OCI-LY7 (cell line): ENCODE results near the gene EPAS1. TPM values are rescaled to one million over a fixed set of nuclear protein-coding genes. Genes with fewer than 3 reads are reported as not detected.

Experiments used
- BruUV-seq: library from RNA; stranded (reverse); fragments of 400-500 nt; replicated peaks from 2 replicates; lab custom pipeline; 2021; lab: Mats Ljungman, UMichigan
- CTCF ChIA-PET: fragments of 300-600 bp; sonication (Branson Sonifier 250); formaldehyde crosslinking; loops from one replicate; lab custom pipeline; 2022; ENCODE audit warnings: antibody characterized with exemption; ENCODE audit not compliant: unreplicated experiment; lab: Charles Lee
- POLR2A ChIA-PET: fragments of 300-600 bp; sonication (Branson Sonifier 250); formaldehyde crosslinking; loops from one replicate; lab custom pipeline; 2022; ENCODE audit warnings: antibody characterized with exemption; lab: Charles Lee
- DNase-seq: peaks from one replicate; pipeline ENCODE4 v3.0.0-alpha.2; 2015; ENCODE audit warnings: low spot score
- H2AFZ ChIP-seq: fragments of 200-600 bp; sonication (generic), shearing (Covaris generic); 2 replicates; pipeline ENCODE4 v1.6.1; 2014; ENCODE audit warnings: mild to moderate bottlenecking, antibody characterized with exemption, low read length, moderate library complexity
- H3K27ac ChIP-seq: fragments of 200-600 bp; sonication (generic); 2 replicates; pipeline ENCODE4 v1.5.1; 2014; ENCODE audit warnings: mixed run types, low read depth, mild to moderate bottlenecking, moderate library complexity, low read length, inconsistent platforms; ENCODE audit not compliant: poor library complexity, severe bottlenecking
- H3K36me3 ChIP-seq: fragments of 200-600 bp; sonication (generic); 2 replicates; pipeline ENCODE4 v1.6.1; 2014; ENCODE audit warnings: mild to moderate bottlenecking, antibody characterized with exemption, low read length, moderate library complexity, mixed read lengths; ENCODE audit not compliant: insufficient read depth
- H3K4me1 ChIP-seq: fragments of 200-600 bp; sonication (generic); 2 replicates; pipeline ENCODE4 v1.5.1; 2014; ENCODE audit warnings: mild to moderate bottlenecking, low read length; ENCODE audit not compliant: insufficient read depth, poor library complexity, severe bottlenecking
- H3K4me2 ChIP-seq: fragments of 200-600 bp; sonication (generic); 2 replicates; pipeline ENCODE4 v1.6.1; 2014; ENCODE audit warnings: mild to moderate bottlenecking, low read length
- H3K4me3 ChIP-seq: fragments of 200-600 bp; sonication (generic); 2 replicates; pipeline ENCODE4 v1.5.1; 2014; ENCODE audit warnings: mild to moderate bottlenecking, low read depth, low read length; ENCODE audit not compliant: poor library complexity, severe bottlenecking
- H3K79me2 ChIP-seq: fragments of 200-600 bp; sonication (generic); 2 replicates; pipeline ENCODE4 v1.6.1; 2016; ENCODE audit warnings: low read depth, mild to moderate bottlenecking, low read length, moderate library complexity, mixed read lengths; ENCODE audit not compliant: insufficient read depth
- H3K9me2 ChIP-seq: fragments of 200-600 bp; sonication (generic); 2 replicates; pipeline ENCODE4 v1.6.1; 2016; ENCODE audit warnings: mild to moderate bottlenecking, low read length, mixed read lengths; ENCODE audit not compliant: insufficient read depth
- H3K9me3 ChIP-seq: fragments of 200-600 bp; sonication (generic); 2 replicates; pipeline ENCODE4 v1.6.1; 2014; ENCODE audit warnings: mild to moderate bottlenecking, mixed run types, low read length, mixed read lengths
- H4K20me1 ChIP-seq: fragments of 200-600 bp; sonication (generic); 2 replicates; pipeline ENCODE4 v1.6.1; 2014; ENCODE audit warnings: mild to moderate bottlenecking, antibody characterized with exemption, low read length, moderate library complexity, mixed read lengths; ENCODE audit not compliant: insufficient read depth
- CTCF ChIP-seq: fragments of 200-600 bp; sonication (generic); conservative IDR thresholded peaks from 2 replicates; pipeline ENCODE4 v1.5.1; 2014; ENCODE audit warnings: mild to moderate bottlenecking, antibody characterized with exemption, low read length, moderate library complexity, mixed read lengths
- EZH2phosphoT487 ChIP-seq: fragments of 200-600 bp; sonication (generic); IDR thresholded peaks from 2 replicates; pipeline ENCODE4 v1.6.1; 2018; ENCODE audit warnings: low read depth, borderline replicate concordance, mild to moderate bottlenecking, mixed run types, antibody characterized with exemption, low read length, moderate library complexity, mixed read lengths
- intact Hi-C: fragments of 100-400 bp; cut with micrococcal nuclease; formaldehyde crosslinking; loops from one replicate; pipeline ENCODE4 v1.10.0; 2022; ENCODE audit not compliant: unreplicated experiment
- total RNA-seq, 2 experiments: library from RNA; depleted of rRNA in 1 of 2; stranded (reverse); fragments of >200 nt in 1 of 2; shearing (Covaris generic) in 1 of 2; gene quantifications; 2 replicates each; pipeline ENCODE4 v1.2.3, GENCODE V29; 2014 to 2022

The EPAS1 gene
- total RNA-seq, 2 experiments from 2014 or later, result 0.74 TPM; not detected in 1

- no peaks in the 10 kb centered on the region for H3K79me2 ChIP-seq
These were observed 116.4 kb downstream of the EPAS1 start for GRCh38 chr2:46413631-46414030.

GRCh38 chr2:46414701-46415100 is 117.5 kb downstream of the EPAS1 start:
- Histone ChIP-seq H3K4me3 (no peak overlapping the region), H3K36me3 (no peaks in the 10 kb centered on the region), H3K4me1 (no peaks in the 10 kb centered on the region), H3K9me3 (no peaks in the 10 kb centered on the region), H3K27ac (no peak overlapping the region), H4K20me1 (no peaks in the 10 kb centered on the region), H2AFZ (no peak overlapping the region), H3K79me2 (no peaks in the 10 kb centered on the region), H3K9me2 (no peaks in the 10 kb centered on the region), H3K4me2 (no peak overlapping the region)
- BruUV-seq, result no TSS peak
- TF ChIP-seq CTCF (no peak), EZH2phosphoT487 (no peak)
- no peak for DNase-seq
- intact Hi-C loops, result no loop called here
- ChIA-PET POLR2A (no interaction called here), CTCF (no interaction called here)

More at GRCh38 chr2:46413631-46414030, 116.4 kb downstream of the EPAS1 start:
- ChIA-PET CTCF (no interaction called here), POLR2A (interaction anchor here (0.8 kb wide), 1 partner anchor 13 kb away, joined by 3 read pairs; no protein-coding TSS in a partner anchor)
- no peak overlapping the region for H3K4me3 ChIP-seq
- H3K27ac ChIP-seq, result no peak overlapping the region
- H2AFZ ChIP-seq, result no peak overlapping the region
- no peak overlapping the region for H3K4me2 ChIP-seq
- no peaks in the 10 kb centered on the region for H3K9me3 ChIP-seq
- intact Hi-C loops, result no loop called here
- H3K9me2 ChIP-seq, result no peaks in the 10 kb centered on the region
- no peaks in the 10 kb centered on the region for H3K4me1 ChIP-seq
- no peaks in the 10 kb centered on the region for H3K36me3 ChIP-seq
- no peak for DNase-seq
- no peaks in the 10 kb centered on the region for H4K20me1 ChIP-seq
- TF ChIP-seq CTCF, result no peak
- no peak for TF ChIP-seq EZH2phosphoT487
- no TSS peak for BruUV-seq

- POLR2A ChIA-PET, result no interaction called here
- no peak overlapping the region for H3K4me2 ChIP-seq
These were observed 119.1 kb downstream of the EPAS1 start for GRCh38 chr2:46416280-46416679.

More at GRCh38 chr2:46416280-46416679, 119.1 kb downstream of the EPAS1 start:
- Histone ChIP-seq H3K9me3 (no peaks in the 10 kb centered on the region), H3K27ac (no peak overlapping the region), H3K4me1 (no peaks in the 10 kb centered on the region), H3K9me2 (no peaks in the 10 kb centered on the region), H4K20me1 (no peaks in the 10 kb centered on the region), H3K4me3 (no peak overlapping the region), H3K36me3 (no peaks in the 10 kb centered on the region), H3K79me2 (no peaks in the 10 kb centered on the region), H2AFZ (no peak overlapping the region)
- no TSS peak for BruUV-seq
- no peak for DNase-seq
- CTCF ChIA-PET, result no interaction called here
- intact Hi-C loops, result no loop called here
- TF ChIP-seq EZH2phosphoT487 (no peak), CTCF (no peak)
